ENCODE data around the gene CYP24A1. TPM values are rescaled to one million over a fixed set of nuclear protein-coding genes. Genes with fewer than 3 reads are reported as not detected.

Gene CYP24A1
- total RNA-seq, 1 donor from 2014 or later: 8.7 TPM

DNA sequence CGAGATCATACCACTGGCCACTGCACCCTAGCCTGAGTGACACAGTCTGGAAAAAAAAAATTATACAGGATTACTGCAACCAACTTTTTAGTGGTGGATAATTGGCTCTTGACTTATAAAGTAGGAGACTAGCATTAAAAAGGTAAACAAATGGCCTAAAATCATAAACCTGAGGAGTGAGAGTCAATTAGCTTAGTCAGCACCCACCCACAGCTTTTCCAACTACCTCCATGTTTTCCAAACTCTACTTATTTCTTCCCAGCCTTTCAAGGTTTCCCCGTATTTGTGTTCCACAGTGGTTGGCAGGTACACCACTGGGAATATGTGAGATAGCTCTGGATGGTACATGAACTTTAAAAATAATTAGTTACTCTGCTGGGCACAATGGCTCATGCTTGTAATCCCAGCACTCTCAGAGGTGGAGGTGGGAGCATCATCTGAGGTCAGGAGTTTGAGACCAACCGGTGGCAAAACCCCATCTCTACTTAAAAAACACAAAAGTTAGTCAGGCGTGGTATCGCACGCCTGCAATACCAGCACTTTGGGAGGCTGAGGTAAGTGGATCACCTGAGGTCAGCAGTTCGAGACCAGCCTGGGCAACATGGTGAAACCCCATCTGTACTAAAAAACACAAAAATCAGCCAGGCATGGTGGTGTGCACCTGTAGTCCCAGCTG is 6.7 kb downstream of the CYP24A1 start:
- Histone ChIP-seq H3K36me3 (ENCODE audit: control insufficient read depth, insufficient read depth, low read length) (no peaks in the 10 kb centered on the region), H3K27me3 (ENCODE audit: control insufficient read depth, insufficient read depth, low read length) (no peaks in the 10 kb centered on the region), H3K4me3 (ENCODE audit: low read depth, low read length) (no peak overlapping the region)
- TF ChIP-seq, protein P1, sequence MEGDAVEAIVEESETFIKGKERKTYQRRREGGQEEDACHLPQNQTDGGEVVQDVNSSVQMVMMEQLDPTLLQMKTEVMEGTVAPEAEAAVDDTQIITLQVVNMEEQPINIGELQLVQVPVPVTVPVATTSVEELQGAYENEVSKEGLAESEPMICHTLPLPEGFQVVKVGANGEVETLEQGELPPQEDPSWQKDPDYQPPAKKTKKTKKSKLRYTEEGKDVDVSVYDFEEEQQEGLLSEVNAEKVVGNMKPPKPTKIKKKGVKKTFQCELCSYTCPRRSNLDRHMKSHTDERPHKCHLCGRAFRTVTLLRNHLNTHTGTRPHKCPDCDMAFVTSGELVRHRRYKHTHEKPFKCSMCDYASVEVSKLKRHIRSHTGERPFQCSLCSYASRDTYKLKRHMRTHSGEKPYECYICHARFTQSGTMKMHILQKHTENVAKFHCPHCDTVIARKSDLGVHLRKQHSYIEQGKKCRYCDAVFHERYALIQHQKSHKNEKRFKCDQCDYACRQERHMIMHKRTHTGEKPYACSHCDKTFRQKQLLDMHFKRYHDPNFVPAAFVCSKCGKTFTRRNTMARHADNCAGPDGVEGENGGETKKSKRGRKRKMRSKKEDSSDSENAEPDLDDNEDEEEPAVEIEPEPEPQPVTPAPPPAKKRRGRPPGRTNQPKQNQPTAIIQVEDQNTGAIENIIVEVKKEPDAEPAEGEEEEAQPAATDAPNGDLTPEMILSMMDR (IDR thresholded peaks at IDR 0.05; ENCODE audit: insufficient read depth, low read length, severe bottlenecking): no peak
- no peak for DNase-seq (ENCODE audit: low read depth)
- no peak for FAIRE-seq

DNA sequence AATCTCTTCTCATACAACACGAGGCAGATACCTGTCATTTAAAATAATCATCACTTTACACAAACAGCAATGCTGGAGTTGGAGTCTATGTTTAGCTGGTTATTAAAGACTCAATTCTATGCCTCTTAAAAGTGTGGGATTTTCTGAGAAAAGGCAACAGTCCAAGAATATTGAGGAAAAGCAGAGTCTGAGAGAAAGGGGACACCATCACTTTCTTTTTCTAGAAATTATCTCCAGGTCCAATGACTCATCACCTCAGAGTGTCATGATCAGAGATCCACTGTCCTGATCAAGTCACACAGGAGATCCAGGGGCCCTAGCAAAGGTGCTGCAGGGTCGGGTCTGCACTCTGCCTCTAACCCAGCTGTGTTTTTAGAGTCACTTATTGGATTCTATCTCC is 8.0 kb downstream of the CYP24A1 start:
- TF ChIP-seq, protein P1 (IDR thresholded peaks at IDR 0.05; ENCODE audit: insufficient read depth, low read length, severe bottlenecking): no peak
- no peak for DNase-seq (ENCODE audit: low read depth)
- Histone ChIP-seq H3K27me3 (ENCODE audit: control insufficient read depth, insufficient read depth, low read length) (no peaks in the 10 kb centered on the region), H3K4me3 (ENCODE audit: low read depth, low read length) (no peak overlapping the region), H3K36me3 (ENCODE audit: control insufficient read depth, insufficient read depth, low read length) (no peaks in the 10 kb centered on the region)
- FAIRE-seq: no peak

DNA sequence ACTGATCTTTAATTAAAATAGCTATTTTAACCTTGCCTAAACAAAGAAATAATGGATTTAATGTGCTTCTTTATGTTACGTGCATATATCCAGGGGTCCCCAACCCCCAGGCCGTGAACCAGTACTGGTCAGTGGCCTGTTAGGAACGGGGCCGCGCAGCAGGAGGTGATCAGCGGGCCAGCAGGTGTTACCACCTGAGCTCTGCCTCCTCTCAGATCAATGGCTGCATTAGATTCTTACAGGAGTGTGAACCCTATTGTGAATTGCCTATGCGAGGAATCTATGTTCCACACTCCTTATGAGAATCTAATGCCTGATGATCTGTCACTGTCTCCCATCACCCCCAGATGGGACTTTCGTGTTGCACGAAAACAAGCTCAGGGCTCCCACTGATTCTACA is 8.8 kb downstream of the CYP24A1 start:
- H3K4me3 ChIP-seq (ENCODE audit: low read depth, low read length): no peak overlapping the region
- TF ChIP-seq, protein P1 (IDR thresholded peaks at IDR 0.05; ENCODE audit: insufficient read depth, low read length, severe bottlenecking): no peak
- no peak for FAIRE-seq
- no peak for DNase-seq (ENCODE audit: low read depth)
- no peaks in the 10 kb centered on the region for H3K27me3 ChIP-seq (ENCODE audit: control insufficient read depth, insufficient read depth, low read length)
- no peaks in the 10 kb centered on the region for H3K36me3 ChIP-seq (ENCODE audit: control insufficient read depth, insufficient read depth, low read length)

DNA sequence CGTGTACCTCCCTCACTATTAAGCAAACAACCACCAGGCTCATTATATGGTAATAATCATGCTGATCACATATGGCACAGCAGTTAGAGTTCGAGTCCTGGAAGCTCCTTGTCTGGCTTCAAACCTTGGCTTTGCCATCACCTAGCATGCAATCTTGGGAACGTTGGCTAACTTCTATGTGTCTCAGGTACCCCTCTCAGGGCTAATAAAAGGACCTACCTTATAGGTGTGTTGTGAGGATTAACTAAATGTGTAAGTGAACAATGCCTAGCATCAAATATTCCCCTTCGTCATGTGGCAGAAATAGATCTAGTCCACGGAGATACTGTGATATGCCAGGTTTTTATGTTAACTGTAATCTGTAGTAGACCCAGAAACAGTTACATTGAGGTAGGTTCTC is 10.4 kb downstream of the CYP24A1 start:
- H3K27me3 ChIP-seq (ENCODE audit: control insufficient read depth, insufficient read depth, low read length): no peaks in the 10 kb centered on the region
- no peak for FAIRE-seq
- TF ChIP-seq, protein P1 (IDR thresholded peaks at IDR 0.05; ENCODE audit: insufficient read depth, low read length, severe bottlenecking): no peak
- H3K4me3 ChIP-seq (ENCODE audit: low read depth, low read length): no peak overlapping the region
- no peaks in the 10 kb centered on the region for H3K36me3 ChIP-seq (ENCODE audit: control insufficient read depth, insufficient read depth, low read length)
- DNase-seq (ENCODE audit: low read depth): no peak

DNA sequence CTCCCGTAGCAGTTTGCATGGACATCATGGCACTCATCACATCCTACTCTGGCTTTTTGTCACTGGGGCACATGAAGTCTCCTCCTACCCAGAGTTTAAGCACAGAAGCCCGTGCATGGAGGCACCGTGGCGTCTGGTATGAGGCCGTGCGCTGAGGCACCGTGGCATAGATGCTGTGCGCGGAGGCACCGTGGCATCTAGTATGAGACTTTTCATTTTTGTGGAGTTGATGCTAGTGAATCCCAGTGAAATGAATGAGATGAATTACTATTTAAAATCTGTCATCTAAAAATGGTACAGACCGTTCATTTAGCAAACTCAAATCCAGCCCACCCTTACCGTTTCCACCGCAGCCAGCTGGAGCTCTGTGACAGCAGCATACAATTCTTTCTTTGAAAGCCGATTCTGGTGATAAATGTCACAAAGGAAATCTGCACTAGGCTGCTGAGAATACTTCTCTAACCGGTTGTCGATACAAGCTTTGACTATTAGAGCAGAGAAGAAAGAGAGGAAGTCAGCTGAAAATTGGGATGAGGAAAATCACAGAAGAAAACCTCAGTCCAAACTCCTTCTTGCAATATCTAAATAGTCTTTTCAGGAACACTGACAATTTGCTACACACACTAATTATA is 11.3 kb downstream of the CYP24A1 start:
- no peak for FAIRE-seq
- TF ChIP-seq, protein P1 (IDR thresholded peaks at IDR 0.05; ENCODE audit: insufficient read depth, low read length, severe bottlenecking): no peak
- no peak overlapping the region for H3K4me3 ChIP-seq (ENCODE audit: low read depth, low read length)
- no peaks in the 10 kb centered on the region for H3K36me3 ChIP-seq (ENCODE audit: control insufficient read depth, insufficient read depth, low read length)
- DNase-seq (ENCODE audit: low read depth): no peak
- no peaks in the 10 kb centered on the region for H3K27me3 ChIP-seq (ENCODE audit: control insufficient read depth, insufficient read depth, low read length)

DNA sequence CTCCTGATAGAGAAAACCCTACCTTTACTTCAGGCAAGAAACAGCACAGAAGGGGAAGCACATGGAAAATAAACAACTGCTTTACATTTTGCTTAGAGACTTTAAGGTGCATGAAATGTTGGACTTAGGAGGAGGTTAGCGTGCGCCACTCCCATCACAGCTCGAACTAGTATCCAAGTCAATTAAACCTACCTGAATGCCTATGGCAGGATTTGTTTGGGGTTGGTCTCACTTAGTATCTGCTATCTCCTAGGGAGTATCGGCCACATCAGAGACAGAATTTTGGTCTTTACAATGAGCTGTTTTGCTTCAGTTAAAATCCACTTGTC is 12.0 kb downstream of the CYP24A1 start:
- FAIRE-seq (no peak), DNase-seq (ENCODE audit: low read depth) (no peak)
- H3K36me3 ChIP-seq (ENCODE audit: control insufficient read depth, insufficient read depth, low read length): no peaks in the 10 kb centered on the region
- no peak overlapping the region for H3K4me3 ChIP-seq (ENCODE audit: low read depth, low read length)
- H3K27me3 ChIP-seq (ENCODE audit: control insufficient read depth, insufficient read depth, low read length): no peaks in the 10 kb centered on the region
- TF ChIP-seq, protein P1 (IDR thresholded peaks at IDR 0.05; ENCODE audit: insufficient read depth, low read length, severe bottlenecking): no peak
